Endodermal cell (in vitro differentiated cells): ENCODE results near the gene ADAMTS15. TPM values are rescaled to one million over a fixed set of nuclear protein-coding genes. Genes with fewer than 3 reads are reported as not detected.
A peak's percentile ranks its signal among the peaks of the same experiment; 100 is the strongest.

ENCODE experiments used
- DNase-seq: peaks from one replicate; pipeline ENCODE4 v3.0.0-alpha.2; 2017
- H3K27ac ChIP-seq: 2 replicates; pipeline ENCODE4 v1.5.1; 2013; ENCODE audit warnings: mild to moderate bottlenecking, low read depth, low read length, moderate library complexity
- H3K27me3 ChIP-seq: 2 replicates; pipeline ENCODE4 v1.6.1; 2013; ENCODE audit warnings: mild to moderate bottlenecking, low read length, moderate library complexity; ENCODE audit not compliant: insufficient read depth, control insufficient read depth, poor library complexity, severe bottlenecking
- H3K36me3 ChIP-seq: 2 replicates; pipeline ENCODE4 v1.7.0; 2013; ENCODE audit warnings: mild to moderate bottlenecking, low read length, moderate library complexity; ENCODE audit not compliant: control insufficient read depth, insufficient read depth
- H3K4me1 ChIP-seq: one replicate; pipeline ENCODE4 v1.7.0; 2013; ENCODE audit warnings: low read length; ENCODE audit not compliant: control insufficient read depth, insufficient read depth
- H3K4me3 ChIP-seq: 2 replicates; pipeline ENCODE4 v1.5.1; 2013; ENCODE audit warnings: mild to moderate bottlenecking, low read length, moderate library complexity
- H3K9ac ChIP-seq: 2 replicates; pipeline ENCODE4 v1.6.1; 2013; ENCODE audit warnings: mild to moderate bottlenecking, low read length, moderate library complexity; ENCODE audit not compliant: poor library complexity, severe bottlenecking; ENCODE audit errors: extremely low read depth
- H3K9me3 ChIP-seq: 2 replicates; pipeline ENCODE4 v1.6.1; 2013; ENCODE audit warnings: mild to moderate bottlenecking, low read length, moderate library complexity; ENCODE audit not compliant: control insufficient read depth
- H3K27ac Mint-ChIP-seq: 2 replicates; pipeline ENCODE4 v1.8.0; 2020; ENCODE audit warnings: mixed read lengths
- H3K27me3 Mint-ChIP-seq: 2 replicates; pipeline ENCODE4 v1.8.0; 2021; ENCODE audit warnings: mild to moderate bottlenecking, mixed read lengths; ENCODE audit not compliant: insufficient read depth
- H3K36me3 Mint-ChIP-seq: 2 replicates; pipeline ENCODE4 v1.8.0; 2020; ENCODE audit warnings: low read depth, mixed read lengths
- H3K4me1 Mint-ChIP-seq: 2 replicates; pipeline ENCODE4 v1.8.0; 2020; ENCODE audit warnings: mixed read lengths
- H3K4me3 Mint-ChIP-seq: 2 replicates; pipeline ENCODE4 v1.8.0; 2020; ENCODE audit warnings: mild to moderate bottlenecking, moderate library complexity, mixed read lengths
- H3K9me3 Mint-ChIP-seq: 2 replicates; pipeline ENCODE4 v1.8.0; 2020; ENCODE audit warnings: mild to moderate bottlenecking, mixed read lengths
- WGBS, 2 experiments: methylation state at CpG; one replicate each; pipeline versions ENCODE4 v1.1.5 to v1.1.7; 2013; ENCODE audit warnings: missing lambda C conversion rate in 2 of 2, mixed read lengths in 1 of 2; ENCODE audit not compliant: insufficient coverage in 1 of 2, insufficient read length in 1 of 2; 5-methylcytosine and 5-hydroxymethylcytosine counted together
- total RNA-seq, 2 donors: library from RNA; stranded (reverse); fragmentation: NEBNext Ultra II Directional in 1 of 2; extraction: Animal tissue kit (Norgen Biotek cat#: 25700) in 1 of 2; gene quantifications; 2 replicates in 1 of 2; 3 replicates in 1 of 2; pipeline ENCODE4 v1.2.1, GENCODE V29; 2021
- TF ChIP-seq, protein P1 (sequence below): fragments of 200-600 bp; sonication (generic); conservative IDR thresholded peaks from 2 replicates; pipeline ENCODE4 v1.5.0; 2021; ENCODE audit warnings: antibody characterized with exemption, mild to moderate bottlenecking

The ADAMTS15 gene
- total RNA-seq, 2 donors from 2014 or later: 0.27 to 1.0 TPM

GRCh38 chr11:130425156-130425555, 23.3 kb upstream of the ADAMTS15 start:
- Mint-ChIP-seq H3K27me3 (peaks cover 43% of the 10 kb centered on the region), H3K9me3 (no peaks in the 10 kb centered on the region), H3K27ac (no peak overlapping the region), H3K4me1 (peaks cover 57% of the 10 kb centered on the region), H3K4me3 (peak overlapping the region; percentile 25), H3K36me3 (no peaks in the 10 kb centered on the region)
- TF ChIP-seq, protein P1, sequence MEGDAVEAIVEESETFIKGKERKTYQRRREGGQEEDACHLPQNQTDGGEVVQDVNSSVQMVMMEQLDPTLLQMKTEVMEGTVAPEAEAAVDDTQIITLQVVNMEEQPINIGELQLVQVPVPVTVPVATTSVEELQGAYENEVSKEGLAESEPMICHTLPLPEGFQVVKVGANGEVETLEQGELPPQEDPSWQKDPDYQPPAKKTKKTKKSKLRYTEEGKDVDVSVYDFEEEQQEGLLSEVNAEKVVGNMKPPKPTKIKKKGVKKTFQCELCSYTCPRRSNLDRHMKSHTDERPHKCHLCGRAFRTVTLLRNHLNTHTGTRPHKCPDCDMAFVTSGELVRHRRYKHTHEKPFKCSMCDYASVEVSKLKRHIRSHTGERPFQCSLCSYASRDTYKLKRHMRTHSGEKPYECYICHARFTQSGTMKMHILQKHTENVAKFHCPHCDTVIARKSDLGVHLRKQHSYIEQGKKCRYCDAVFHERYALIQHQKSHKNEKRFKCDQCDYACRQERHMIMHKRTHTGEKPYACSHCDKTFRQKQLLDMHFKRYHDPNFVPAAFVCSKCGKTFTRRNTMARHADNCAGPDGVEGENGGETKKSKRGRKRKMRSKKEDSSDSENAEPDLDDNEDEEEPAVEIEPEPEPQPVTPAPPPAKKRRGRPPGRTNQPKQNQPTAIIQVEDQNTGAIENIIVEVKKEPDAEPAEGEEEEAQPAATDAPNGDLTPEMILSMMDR: no peak
- Histone ChIP-seq H3K4me1 (peaks cover 17% of the 10 kb centered on the region), H3K9ac (no peak overlapping the region), H3K36me3 (no peaks in the 10 kb centered on the region), H3K27me3 (peaks cover 40% of the 10 kb centered on the region), H3K4me3 (no peak overlapping the region), H3K27ac (no peak overlapping the region), H3K9me3 (no peaks in the 10 kb centered on the region)
- 93 to 94% methylated on average over 6 to 8 of the region's 8 CpGs for WGBS, 2 experiments
- no peak for DNase-seq

DNA sequence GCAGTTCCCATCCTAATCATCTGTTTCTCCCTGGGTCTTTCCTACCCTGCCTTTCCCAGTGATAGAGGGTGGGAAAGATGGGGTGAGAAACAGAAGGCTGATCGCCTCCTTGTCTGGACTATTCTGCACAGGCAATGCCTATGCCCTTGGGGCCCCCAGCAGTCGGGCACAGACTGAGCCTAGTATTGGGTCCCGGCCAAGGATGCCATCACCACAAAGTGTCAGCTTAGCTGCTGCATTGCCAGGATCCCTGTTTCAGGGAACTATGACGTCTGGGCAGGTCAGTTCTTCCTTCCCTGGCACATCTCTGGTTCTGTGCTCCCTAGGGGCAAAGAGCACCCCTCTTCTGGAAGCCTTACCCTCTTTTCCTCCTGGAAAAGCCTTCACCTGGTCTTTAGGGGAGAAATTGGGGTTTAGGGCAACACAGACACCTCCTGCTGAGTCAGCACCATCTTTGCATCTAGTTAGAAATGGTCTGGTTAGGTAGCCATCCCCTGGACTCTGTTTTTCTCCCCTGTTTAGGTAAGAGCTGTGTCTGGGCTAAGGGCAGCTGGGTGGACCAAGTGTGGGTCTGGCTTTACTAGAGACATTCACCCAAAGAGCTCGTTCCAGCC, 22.1 kb upstream of the ADAMTS15 start:
- Histone ChIP-seq H3K27me3 (peaks cover 47% of the 10 kb centered on the region), H3K27ac (no peak overlapping the region), H3K4me3 (no peak overlapping the region), H3K36me3 (no peaks in the 10 kb centered on the region), H3K9me3 (no peaks in the 10 kb centered on the region), H3K9ac (no peak overlapping the region), H3K4me1 (peaks cover 17% of the 10 kb centered on the region)
- peaks cover 51% of the 10 kb centered on the region for H3K27me3 Mint-ChIP-seq
- 87 to 93% methylated on average over 4 to 5 of the region's 5 CpGs for WGBS, 2 experiments
- H3K4me1 Mint-ChIP-seq: peaks cover 50% of the 10 kb centered on the region
- DNase-seq: no peak
- no peaks in the 10 kb centered on the region for H3K9me3 Mint-ChIP-seq
- peak overlapping the region; percentile 49 for H3K4me3 Mint-ChIP-seq
- no peaks in the 10 kb centered on the region for H3K36me3 Mint-ChIP-seq
- H3K27ac Mint-ChIP-seq: no peak overlapping the region
- TF ChIP-seq, protein P1: no peak

- no peak for DNase-seq
- Histone ChIP-seq H3K9ac (no peak overlapping the region), H3K27me3 (peaks cover 47% of the 10 kb centered on the region), H3K4me3 (peak overlapping the region; percentile 60), H3K4me1 (peaks cover 17% of the 10 kb centered on the region), H3K9me3 (no peaks in the 10 kb centered on the region), H3K27ac (no peak overlapping the region), H3K36me3 (no peaks in the 10 kb centered on the region)
- peak overlapping the region; percentile 49 for H3K4me3 Mint-ChIP-seq
- WGBS, 2 experiments: 76 to 82% methylated on average over 8 to 18 of the region's 18 CpGs
- H3K9me3 Mint-ChIP-seq: no peaks in the 10 kb centered on the region
- peaks cover 50% of the 10 kb centered on the region for H3K4me1 Mint-ChIP-seq
- H3K27ac Mint-ChIP-seq: no peak overlapping the region
- H3K27me3 Mint-ChIP-seq: peaks cover 51% of the 10 kb centered on the region
- TF ChIP-seq, protein P1: no peak
- H3K36me3 Mint-ChIP-seq: no peaks in the 10 kb centered on the region
These were observed 21.6 kb upstream of the ADAMTS15 start for GRCh38 chr11:130426837-130427341.
